A549 (cell line): ENCODE results near the gene LIN7B. TPM values are rescaled to one million over a fixed set of nuclear protein-coding genes. Genes with fewer than 3 reads are reported as not detected.
A peak's percentile ranks its signal among the peaks of the same experiment; 100 is the strongest.

Experiments used
- ATAC-seq, 2 experiments: fragments of 200-7000 bp in 1 of 2; fragments of >200 bp in 1 of 2; cut with Nextera tagmentation in 1 of 2; cut with Tn5 transposase in 1 of 2; 3 replicates each; pipeline versions ENCODE4 v1.8.0 to v1.9.1; 2018 to 2020; ENCODE audit warnings: mild to moderate bottlenecking in 1 of 2, moderate library complexity in 1 of 2
- CTCF ChIA-PET: fragments of 300-600 bp; sonication (Branson Sonifier 250); formaldehyde crosslinking; extraction: SDS; loops from one replicate; lab custom pipeline; 2021; ENCODE audit warnings: antibody characterized with exemption, inconsistent platforms; lab: Yijun Ruan, JAX
- POLR2A ChIA-PET: fragments of 350-600 bp; formaldehyde crosslinking; extraction: SDS; loops from one replicate; lab custom pipeline; 2021; ENCODE audit warnings: antibody characterized with exemption, inconsistent platforms; lab: Yijun Ruan, JAX
- DNase-seq, 2 experiments: peaks; one replicate each; pipeline versions ENCODE4 v3.0.0 to v3.0.0-alpha.2; 2011 to 2016; ENCODE audit warnings: low read depth in 1 of 2, low spot score in 1 of 2
- FAIRE-seq: peaks from 2 replicates; lab custom pipeline; 2011; peaks lifted over from hg19 to GRCh38; lab: Jason Lieb, UNC
- H3K27ac ChIP-seq, 2 experiments: fragments of >200 bp; sonication (Bioruptor Twin); formaldehyde crosslinking; 3 replicates each; pipeline ENCODE4 v1.5.1; 2016 to 2017
- H3K4me1 ChIP-seq: fragments of >200 bp; sonication (Bioruptor Twin); formaldehyde crosslinking; 3 replicates; pipeline ENCODE4 v1.6.1; 2016
- H3K4me2 ChIP-seq: fragments of >200 bp; sonication (Bioruptor Twin); formaldehyde crosslinking; 3 replicates; pipeline ENCODE4 v1.6.1; 2016
- H3K4me3 ChIP-seq: fragments of >200 bp; sonication (Bioruptor Twin); formaldehyde crosslinking; 3 replicates; pipeline ENCODE4 v1.5.1; 2016
- H3K9me3 ChIP-seq: fragments of >200 bp; sonication (Bioruptor Twin); formaldehyde crosslinking; 3 replicates; pipeline ENCODE4 v1.6.1; 2016
- CBX2 ChIP-seq: fragments of 200-600 bp; sonication (generic); IDR thresholded peaks from 2 replicates; pipeline ENCODE4 v1.6.1; 2016; ENCODE audit warnings: low read depth, mild to moderate bottlenecking, borderline replicate concordance
- EHF ChIP-seq: fragments of 250-450 bp; sonication (Bioruptor Pico); IDR thresholded peaks from 2 replicates; pipeline ENCODE4 v1.5.0; 2020; ENCODE audit warnings: mild to moderate bottlenecking
- EHMT2 ChIP-seq: fragments of 200-600 bp; sonication (generic); IDR thresholded peaks from 2 replicates; pipeline ENCODE4 v1.6.1; 2016; ENCODE audit warnings: antibody characterized with exemption, low read depth, mild to moderate bottlenecking, moderate library complexity
- ESRRA ChIP-seq: fragments of 150-350 bp; IDR thresholded peaks from 2 replicates; pipeline ENCODE4 v1.6.1; 2014; ENCODE audit warnings: mild to moderate bottlenecking, low read length, borderline replicate concordance
- FOSB ChIP-seq: fragments of 250-450 bp; sonication (Bioruptor Pico); IDR thresholded peaks from 2 replicates; pipeline ENCODE4 v1.5.0; 2020; ENCODE audit warnings: mild to moderate bottlenecking, moderate library complexity
- FOXS1 ChIP-seq: fragments of 250-450 bp; sonication (Bioruptor Pico); IDR thresholded peaks from 2 replicates; pipeline ENCODE4 v1.5.0; 2020; ENCODE audit warnings: mild to moderate bottlenecking, moderate library complexity
- HEYL ChIP-seq: fragments of 250-450 bp; sonication (Bioruptor Pico); IDR thresholded peaks from 2 replicates; pipeline ENCODE4 v1.8.0; 2021; ENCODE audit warnings: mild to moderate bottlenecking, moderate library complexity
- HOXB5 ChIP-seq: fragments of 250-450 bp; sonication (Bioruptor Pico); IDR thresholded peaks from 2 replicates; pipeline ENCODE4 v1.5.0; 2020; ENCODE audit warnings: mild to moderate bottlenecking, moderate library complexity
- JUN ChIP-seq, 2 experiments: fragments of >200 bp; sonication (Bioruptor Twin); formaldehyde crosslinking; IDR thresholded peaks; 2 replicates in 1 of 2; 3 replicates in 1 of 2; pipeline ENCODE4 v1.6.1; 2016 to 2017
- JUNB ChIP-seq: fragments of >200 bp; sonication (Bioruptor Twin); formaldehyde crosslinking; IDR thresholded peaks from 2 replicates; pipeline ENCODE4 v1.6.1; 2016
- MAFK ChIP-seq: fragments of 450-650 bp; IDR thresholded peaks from 2 replicates; pipeline ENCODE4 v1.6.1; 2014; ENCODE audit not compliant: partially characterized antibody
- NPAS2 ChIP-seq: fragments of 250-450 bp; sonication (Bioruptor Pico); IDR thresholded peaks from 2 replicates; pipeline ENCODE4 v1.8.0; 2022; ENCODE audit warnings: mild to moderate bottlenecking, moderate library complexity, borderline replicate concordance
- NR3C1 ChIP-seq: fragments of >200 bp; sonication (Bioruptor Twin); formaldehyde crosslinking; IDR thresholded peaks from 3 replicates; pipeline ENCODE4 v1.6.1; 2017
- RAD21 ChIP-seq, 2 experiments: fragments of >200 bp in 1 of 2; sonication (Bioruptor Twin) in 1 of 2; formaldehyde crosslinking in 1 of 2; IDR thresholded peaks in 1 of 2; conservative IDR thresholded peaks in 1 of 2; 2 replicates in 1 of 2; 3 replicates in 1 of 2; pipeline ENCODE4 v1.6.1; 2012 to 2018; ENCODE audit warnings: inconsistent platforms in 1 of 2
- SMC3 ChIP-seq: fragments of >200 bp; sonication (Bioruptor Twin); formaldehyde crosslinking; IDR thresholded peaks from 3 replicates; pipeline ENCODE4 v1.6.1; 2018; ENCODE audit warnings: inconsistent platforms
- ZSCAN20 ChIP-seq: fragments of 250-450 bp; sonication (Bioruptor Pico); IDR thresholded peaks from 2 replicates; pipeline ENCODE4 v1.8.0; 2022; ENCODE audit warnings: mild to moderate bottlenecking, moderate library complexity
- WGBS: methylation state at CpG from one replicate; pipeline ENCODE4 v1.1.6; 2017; ENCODE audit errors: missing lambda C conversion rate; 5-methylcytosine and 5-hydroxymethylcytosine counted together
- polyA plus RNA-seq, 4 experiments: library from polyadenylated mRNA; depleted of rRNA in 3 of 4; stranded (reverse); fragments of >200 nt; fragmentation: RNase III in 1 of 4; extraction: RNeasy Plus Mini Kit Qiagen cat#74134 plus additional on column Dnase treatment in 1 of 4; gene quantifications; 2 replicates in 3 of 4; 3 replicates in 1 of 4; pipeline ENCODE4 v1.2.3, GENCODE V29; 2011 to 2017
- TF ChIP-seq, protein P1 (sequence below): fragments of >200 bp; sonication (Bioruptor Twin); formaldehyde crosslinking; IDR thresholded peaks from 3 replicates; pipeline ENCODE4 v1.5.1; 2016
- TF ChIP-seq, protein P2 (sequence below): fragments of 450-650 bp; IDR thresholded peaks from 2 replicates; pipeline ENCODE4 v1.6.1; 2014; ENCODE audit warnings: antibody characterized with exemption
- TF ChIP-seq, protein P3 (sequence below): IDR thresholded peaks from 2 replicates; pipeline ENCODE4 v1.6.1; 2012
- TF ChIP-seq, protein P4 (sequence below): fragments of 250-450 bp; sonication (Bioruptor Pico); IDR thresholded peaks from 2 replicates; pipeline ENCODE4 v1.5.0; 2020; ENCODE audit warnings: low read depth, mild to moderate bottlenecking, moderate library complexity

Gene LIN7B
- polyA plus RNA-seq, 2 of the 4 experiments (the other 2 are of a cell fraction) = 5.4 to 7.1 TPM

DNA sequence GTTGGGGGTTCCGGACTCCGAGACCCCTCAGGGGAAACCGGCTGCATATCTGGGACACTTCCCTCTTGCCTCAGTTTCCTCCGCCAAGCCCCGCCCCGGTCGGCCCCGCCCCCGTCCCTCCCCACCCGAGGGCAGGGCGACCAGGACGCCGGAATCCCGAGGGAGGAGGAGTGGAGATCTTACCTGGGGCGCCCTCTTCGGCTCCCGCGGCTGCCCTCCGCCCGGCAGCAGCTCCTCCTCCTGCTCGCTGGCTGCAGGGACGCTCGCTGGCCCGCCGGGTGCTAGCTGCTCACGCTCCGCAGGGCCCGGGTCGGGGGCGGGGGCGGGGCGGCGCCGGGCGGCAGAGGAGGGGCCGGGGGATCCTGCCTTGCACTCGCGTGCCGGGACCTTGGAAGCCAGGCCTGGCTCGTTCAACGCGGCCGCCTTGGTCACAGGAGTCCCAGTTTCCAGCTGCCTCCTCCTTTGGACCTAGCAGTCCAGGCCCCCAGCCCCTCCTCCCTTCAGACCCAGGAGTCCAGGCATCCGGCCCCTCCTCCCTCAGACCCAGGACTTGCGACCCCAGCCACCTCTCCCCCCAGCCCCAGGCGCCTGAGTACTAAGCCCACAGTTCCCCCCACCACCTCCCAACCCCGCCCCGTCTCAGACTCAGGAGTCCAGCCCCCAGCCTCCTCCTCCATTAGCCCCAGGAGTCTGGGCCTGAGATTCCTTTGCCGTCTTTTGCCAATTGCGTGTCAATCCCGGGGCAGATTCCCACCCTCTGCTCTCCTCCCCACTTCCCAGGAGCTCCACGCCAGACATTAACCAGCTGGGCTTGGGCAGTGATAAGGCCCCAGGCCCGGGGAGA is 49.2 kb upstream of the LIN7B start, which contains the start of gene NTF4:
TSS of gene NTF4 (minus strand) at position 51 of the 844 bp plus-strand sequence. CDS start 2,821 bp downstream, outside the sequence.
- DNase-seq (peak in 1 of 2 experiments; percentile 61), ATAC-seq (peak; percentile 66 to 79), FAIRE-seq (no peak)
- WGBS = 15% methylated on average over 38 of the region's 53 CpGs
- Histone ChIP-seq H3K9me3 (no peaks in the 10 kb centered on the region), H3K4me3 (peak within 1 kb of the TSS; percentile 45), H3K4me1 (peaks cover 18% of the 10 kb centered on the region), H3K4me2 (peak within 1 kb of the TSS; percentile 89), H3K27ac (peak within 1 kb of the TSS; percentile 56 to 82)
- POLR2A ChIA-PET = interaction anchor here (1.1 to 1.3 kb wide), 2 partner anchors 9 to 193 kb away, joined by 3 to 4 read pairs; partner anchors contain the start of gene PPP1R15A
- CTCF ChIA-PET = interaction anchor here (0.7 to 2.3 kb wide), 10 partner anchors 9 to 90 kb away, joined by 3 to 11 read pairs (median 6); partner anchors contain the start of genes GYS1 and RUVBL2
- TF ChIP-seq FOXS1 (CRISPR knock-in tag) = no peak
- TF ChIP-seq, protein P1, sequence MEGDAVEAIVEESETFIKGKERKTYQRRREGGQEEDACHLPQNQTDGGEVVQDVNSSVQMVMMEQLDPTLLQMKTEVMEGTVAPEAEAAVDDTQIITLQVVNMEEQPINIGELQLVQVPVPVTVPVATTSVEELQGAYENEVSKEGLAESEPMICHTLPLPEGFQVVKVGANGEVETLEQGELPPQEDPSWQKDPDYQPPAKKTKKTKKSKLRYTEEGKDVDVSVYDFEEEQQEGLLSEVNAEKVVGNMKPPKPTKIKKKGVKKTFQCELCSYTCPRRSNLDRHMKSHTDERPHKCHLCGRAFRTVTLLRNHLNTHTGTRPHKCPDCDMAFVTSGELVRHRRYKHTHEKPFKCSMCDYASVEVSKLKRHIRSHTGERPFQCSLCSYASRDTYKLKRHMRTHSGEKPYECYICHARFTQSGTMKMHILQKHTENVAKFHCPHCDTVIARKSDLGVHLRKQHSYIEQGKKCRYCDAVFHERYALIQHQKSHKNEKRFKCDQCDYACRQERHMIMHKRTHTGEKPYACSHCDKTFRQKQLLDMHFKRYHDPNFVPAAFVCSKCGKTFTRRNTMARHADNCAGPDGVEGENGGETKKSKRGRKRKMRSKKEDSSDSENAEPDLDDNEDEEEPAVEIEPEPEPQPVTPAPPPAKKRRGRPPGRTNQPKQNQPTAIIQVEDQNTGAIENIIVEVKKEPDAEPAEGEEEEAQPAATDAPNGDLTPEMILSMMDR = peak; percentile 11; the same call in 2 of the 3 replicates
- TF ChIP-seq FOSB (CRISPR knock-in tag) = no peak
- TF ChIP-seq JUN (IDR thresholded peaks at IDR 0.05) = no peak

DNA sequence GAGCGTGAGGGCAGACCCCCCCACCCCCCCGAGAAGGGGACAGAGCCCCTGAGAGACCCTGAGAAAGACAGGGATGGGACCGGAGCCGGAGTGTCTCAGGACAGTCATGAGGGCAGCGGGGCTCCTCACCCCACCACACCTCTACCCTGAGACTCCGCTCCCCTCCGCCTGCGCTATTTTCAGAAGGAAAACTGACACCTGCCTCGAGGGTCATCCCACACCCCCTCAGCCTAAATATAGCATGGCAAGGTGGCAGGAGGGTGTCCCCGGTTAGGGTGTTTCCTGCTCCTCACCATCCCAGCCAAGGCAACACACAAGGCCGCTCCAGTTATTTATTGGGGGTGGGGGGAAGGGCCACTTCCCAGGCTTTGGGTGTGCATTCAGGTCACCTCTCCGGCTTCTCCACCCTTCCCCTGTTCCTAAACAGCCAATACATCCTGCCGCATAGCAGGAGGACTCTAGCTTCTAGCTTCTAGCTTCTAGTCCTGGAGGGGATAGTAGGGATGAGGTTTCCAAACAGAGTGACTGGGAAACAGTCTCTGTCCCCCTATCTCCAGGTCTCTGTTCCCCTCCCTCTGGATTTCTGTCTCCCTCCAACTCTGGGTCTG is 48.2 kb upstream of the LIN7B start:
- ChIA-PET CTCF (interaction anchor here (0.6 to 2.3 kb wide), 10 partner anchors 8 to 348 kb away, joined by 3 to 11 read pairs (median 6); partner anchors contain the start of genes GYS1 and RUVBL2), POLR2A (interaction anchor here (1.1 to 1.3 kb wide), 2 partner anchors 10 to 194 kb away, joined by 3 to 4 read pairs; partner anchors contain the start of gene PPP1R15A)
- no peak for DNase-seq
- H3K4me1 ChIP-seq = peaks cover 18% of the 10 kb centered on the region
- no peak overlapping the region for H3K4me2 ChIP-seq
- peak; percentile 26 to 33; a peak in 5 of 6 replicates for ATAC-seq
- H3K9me3 ChIP-seq = no peaks in the 10 kb centered on the region
- no peak overlapping the region for H3K4me3 ChIP-seq
- no peak overlapping the region for H3K27ac ChIP-seq
- TF ChIP-seq, protein P1 = no peak
- TF ChIP-seq HEYL (CRISPR knock-in tag) (no peak), FOXS1 (CRISPR knock-in tag) (no peak), ESRRA (no peak), JUNB (no peak), RAD21 (conservative IDR thresholded peaks at IDR 0.05 in 1 of 2, IDR thresholded peaks at IDR 0.05 in 1 of 2) (no peak)
- TF ChIP-seq, protein P2, sequence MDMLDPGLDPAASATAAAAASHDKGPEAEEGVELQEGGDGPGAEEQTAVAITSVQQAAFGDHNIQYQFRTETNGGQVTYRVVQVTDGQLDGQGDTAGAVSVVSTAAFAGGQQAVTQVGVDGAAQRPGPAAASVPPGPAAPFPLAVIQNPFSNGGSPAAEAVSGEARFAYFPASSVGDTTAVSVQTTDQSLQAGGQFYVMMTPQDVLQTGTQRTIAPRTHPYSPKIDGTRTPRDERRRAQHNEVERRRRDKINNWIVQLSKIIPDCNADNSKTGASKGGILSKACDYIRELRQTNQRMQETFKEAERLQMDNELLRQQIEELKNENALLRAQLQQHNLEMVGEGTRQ = no peak
- FAIRE-seq = no peak
- WGBS = 69% methylated on average over 13 of the region's 13 CpGs

DNA sequence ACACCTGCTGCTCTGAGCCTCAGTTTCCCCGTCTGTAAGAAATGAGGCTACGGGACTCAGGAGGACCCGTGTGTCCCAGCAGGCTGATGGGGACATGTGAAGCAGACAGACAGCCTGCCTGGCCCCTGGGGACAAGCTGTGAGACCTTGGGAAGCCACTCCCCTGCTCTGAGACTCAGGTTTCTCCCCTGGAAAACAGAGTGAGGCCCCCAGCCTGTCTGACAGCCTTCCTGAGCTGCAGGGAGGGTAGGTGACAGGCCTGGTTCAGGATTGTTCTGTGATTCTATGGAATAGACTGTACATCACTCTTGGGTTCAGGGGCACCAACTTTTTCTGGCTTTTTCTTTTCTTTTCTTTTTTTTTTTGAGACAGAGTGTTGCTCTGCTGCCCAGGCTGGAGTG is 46.6 kb upstream of the LIN7B start:
- Histone ChIP-seq H3K27ac (no peak overlapping the region), H3K4me1 (peaks cover 23% of the 10 kb centered on the region), H3K4me3 (no peak overlapping the region), H3K4me2 (no peak overlapping the region), H3K9me3 (no peaks in the 10 kb centered on the region)
- POLR2A ChIA-PET = no interaction called here
- no peak for FAIRE-seq
- ATAC-seq = no peak
- CTCF ChIA-PET = interaction anchor here (0.9 to 1.9 kb wide), 7 partner anchors 10 to 69 kb away, joined by 3 to 7 read pairs (median 3); partner anchors contain the start of gene CGB7
- DNase-seq = no peak
- 66% methylated on average over 3 of the region's 3 CpGs for WGBS
- no peak for TF ChIP-seq ZSCAN20 (CRISPR knock-in tag)
- TF ChIP-seq, protein P3, sequence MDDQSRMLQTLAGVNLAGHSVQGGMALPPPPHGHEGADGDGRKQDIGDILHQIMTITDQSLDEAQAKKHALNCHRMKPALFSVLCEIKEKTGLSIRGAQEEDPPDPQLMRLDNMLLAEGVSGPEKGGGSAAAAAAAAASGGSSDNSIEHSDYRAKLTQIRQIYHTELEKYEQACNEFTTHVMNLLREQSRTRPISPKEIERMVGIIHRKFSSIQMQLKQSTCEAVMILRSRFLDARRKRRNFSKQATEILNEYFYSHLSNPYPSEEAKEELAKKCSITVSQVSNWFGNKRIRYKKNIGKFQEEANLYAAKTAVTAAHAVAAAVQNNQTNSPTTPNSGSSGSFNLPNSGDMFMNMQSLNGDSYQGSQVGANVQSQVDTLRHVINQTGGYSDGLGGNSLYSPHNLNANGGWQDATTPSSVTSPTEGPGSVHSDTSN = no peak
- no peak for TF ChIP-seq CBX2
- TF ChIP-seq NR3C1 = no peak
- no peak for TF ChIP-seq EHF
- no peak for TF ChIP-seq MAFK
- no peak for TF ChIP-seq NPAS2
- TF ChIP-seq, protein P4, sequence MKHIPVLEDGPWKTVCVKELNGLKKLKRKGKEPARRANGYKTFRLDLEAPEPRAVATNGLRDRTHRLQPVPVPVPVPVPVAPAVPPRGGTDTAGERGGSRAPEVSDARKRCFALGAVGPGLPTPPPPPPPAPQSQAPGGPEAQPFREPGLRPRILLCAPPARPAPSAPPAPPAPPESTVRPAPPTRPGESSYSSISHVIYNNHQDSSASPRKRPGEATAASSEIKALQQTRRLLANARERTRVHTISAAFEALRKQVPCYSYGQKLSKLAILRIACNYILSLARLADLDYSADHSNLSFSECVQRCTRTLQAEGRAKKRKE (CRISPR knock-in tag) = no peak
- TF ChIP-seq, protein P1 = no peak
- TF ChIP-seq EHMT2 = no peak
- TF ChIP-seq SMC3 = no peak
- TF ChIP-seq HOXB5 (CRISPR knock-in tag) = no peak
